HG03460 (cell line): ENCODE measurements around the gene SERPINB2.

Experiments used
- ATAC-seq: cut with Tn5 transposase; IDR thresholded peaks from one replicate; pipeline ENCODE4 v1.9.1; 2021; ENCODE audit not compliant: unreplicated experiment

SERPINB2 gene, protein sequence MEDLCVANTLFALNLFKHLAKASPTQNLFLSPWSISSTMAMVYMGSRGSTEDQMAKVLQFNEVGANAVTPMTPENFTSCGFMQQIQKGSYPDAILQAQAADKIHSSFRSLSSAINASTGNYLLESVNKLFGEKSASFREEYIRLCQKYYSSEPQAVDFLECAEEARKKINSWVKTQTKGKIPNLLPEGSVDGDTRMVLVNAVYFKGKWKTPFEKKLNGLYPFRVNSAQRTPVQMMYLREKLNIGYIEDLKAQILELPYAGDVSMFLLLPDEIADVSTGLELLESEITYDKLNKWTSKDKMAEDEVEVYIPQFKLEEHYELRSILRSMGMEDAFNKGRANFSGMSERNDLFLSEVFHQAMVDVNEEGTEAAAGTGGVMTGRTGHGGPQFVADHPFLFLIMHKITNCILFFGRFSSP

DNA sequence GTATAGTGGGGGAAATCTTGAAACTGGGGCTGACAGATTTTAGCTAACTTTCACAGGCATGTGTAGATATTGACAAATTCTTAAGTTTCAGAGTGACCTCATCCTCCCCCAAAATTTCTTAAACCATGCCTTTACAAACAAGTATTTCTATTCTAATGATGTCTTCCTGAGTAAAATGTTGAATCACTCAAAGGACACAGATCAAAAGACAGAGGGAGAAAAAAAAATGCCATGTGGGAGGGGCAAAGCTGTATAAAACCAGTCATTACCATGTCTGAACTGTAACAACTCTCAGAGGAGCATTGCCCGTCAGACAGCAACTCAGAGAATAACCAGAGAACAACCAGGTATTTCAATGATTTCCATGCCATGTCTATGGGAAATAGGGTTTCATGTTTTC is at the start of gene SERPINB2:
SERPINB2 (plus strand) TSS at position 282 of the 400 bp plus-strand sequence. CDS start 3,740 bp downstream, outside the sequence.
- no peak for ATAC-seq

DNA sequence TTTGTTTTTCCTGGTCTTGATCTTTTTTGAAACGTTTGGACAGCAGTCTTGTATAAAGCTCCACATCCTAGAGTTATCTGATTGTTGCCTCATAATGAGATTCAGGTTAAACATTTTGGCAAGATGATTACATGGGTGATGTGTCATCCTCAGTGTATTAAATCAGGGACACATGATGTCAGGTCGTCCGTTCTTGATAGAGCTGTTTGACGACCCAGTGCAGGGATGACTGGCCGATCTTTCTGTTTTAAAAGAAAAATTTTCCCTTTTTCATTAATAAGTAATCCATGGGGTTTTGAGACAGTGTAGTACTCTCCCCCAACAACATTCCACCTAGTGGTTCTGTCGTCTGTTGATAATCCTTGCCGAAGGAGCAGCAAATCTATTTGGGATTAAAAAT is 44.5 kb upstream of the SERPINB2 start:
- no peak for ATAC-seq

DNA sequence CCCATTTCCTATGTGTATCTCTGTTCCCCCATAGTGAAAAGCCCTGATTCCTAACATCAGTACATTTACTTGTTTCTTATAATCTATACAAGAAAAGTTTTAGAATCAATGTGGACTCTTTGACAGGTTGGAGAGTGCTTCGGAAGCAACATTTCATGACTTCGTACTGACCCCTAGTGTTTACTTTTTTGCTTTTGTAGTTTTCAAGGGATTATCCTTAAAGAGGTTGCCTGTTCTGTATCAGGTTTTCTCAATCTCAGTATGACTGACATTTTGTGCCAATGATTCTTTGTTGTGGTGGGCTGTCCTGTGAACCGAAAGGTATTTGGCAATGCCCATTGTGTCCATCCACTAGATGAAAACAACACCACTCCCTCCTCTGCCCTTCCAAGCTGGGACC is 43.3 kb upstream of the SERPINB2 start:
- peak; percentile 73 for ATAC-seq

DNA sequence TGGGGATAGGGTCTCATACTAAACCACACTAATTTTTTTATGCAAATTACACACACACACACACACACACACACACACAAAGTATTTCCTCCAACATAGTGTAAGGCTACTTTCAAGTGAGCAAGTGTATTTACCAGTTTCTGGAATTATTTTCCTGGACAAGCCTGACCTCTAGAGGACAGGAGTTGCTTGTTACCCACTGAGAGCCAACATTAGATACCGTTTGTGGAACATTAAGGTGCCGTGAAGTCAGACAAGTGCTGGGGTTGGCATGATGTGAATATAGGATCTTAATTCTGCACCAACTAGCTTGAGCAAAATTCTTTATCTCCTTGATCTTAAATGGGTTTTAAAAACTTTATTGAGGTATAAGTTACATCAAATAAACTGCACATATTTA is 39.3 kb upstream of the SERPINB2 start:
- no peak for ATAC-seq

DNA sequence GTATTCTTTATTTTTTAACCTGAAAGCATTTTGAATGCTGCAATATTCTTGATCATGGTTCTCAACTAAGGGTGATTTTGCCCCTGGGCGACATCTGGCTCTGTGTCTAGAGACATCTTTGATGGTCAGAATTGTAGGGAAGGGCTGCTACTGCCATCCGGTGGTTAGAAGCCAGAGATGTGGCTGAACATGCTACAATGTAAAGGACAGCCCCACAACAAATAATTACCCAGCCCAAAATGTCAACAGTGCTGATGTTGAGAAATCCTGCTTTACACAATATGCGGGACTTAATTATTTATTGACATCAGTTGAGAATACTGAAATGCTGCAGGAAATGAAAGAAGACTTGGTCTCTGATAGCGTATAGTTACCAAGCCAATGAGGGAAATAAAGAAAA is 37.5 kb upstream of the SERPINB2 start:
- peak; percentile 83 for ATAC-seq

DNA sequence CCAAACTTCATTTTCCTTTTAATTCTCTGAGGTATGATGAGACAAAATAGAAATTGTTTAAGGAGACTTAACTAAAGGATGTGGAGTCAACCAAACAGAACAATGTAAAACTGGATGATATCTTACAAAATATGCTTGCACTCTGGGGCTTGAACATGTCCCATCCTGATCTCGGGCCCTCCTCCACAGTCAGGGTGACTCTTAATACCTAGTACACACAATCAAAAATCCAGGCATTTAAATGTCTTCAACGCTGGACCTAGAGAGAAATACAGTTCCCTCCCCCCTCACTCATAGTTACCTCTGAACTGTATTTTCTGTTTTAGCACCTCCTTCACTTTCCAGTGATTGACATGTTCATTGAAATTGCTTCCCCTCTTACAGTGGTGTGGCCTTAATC is 36.9 kb upstream of the SERPINB2 start:
- ATAC-seq, result no peak

DNA sequence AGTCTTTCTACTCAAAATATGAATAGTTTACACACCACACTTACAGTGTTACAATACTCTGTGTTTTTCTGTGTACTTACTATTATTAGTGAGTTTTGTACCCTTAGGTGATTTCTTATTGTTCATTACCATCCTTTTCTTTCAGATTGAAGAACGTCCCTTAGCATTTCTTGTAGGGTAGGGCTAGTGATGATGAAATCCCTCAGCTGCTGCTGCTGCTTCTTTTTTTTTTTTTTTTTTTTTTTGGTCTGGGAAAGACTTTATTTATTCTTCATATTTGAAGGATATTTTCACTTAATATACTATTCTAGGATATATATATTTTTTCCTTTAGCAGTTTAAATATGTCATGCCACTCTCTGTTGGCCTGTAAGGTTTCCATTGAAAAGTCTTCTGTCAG is 29.0 kb upstream of the SERPINB2 start:
- ATAC-seq, result no peak

DNA sequence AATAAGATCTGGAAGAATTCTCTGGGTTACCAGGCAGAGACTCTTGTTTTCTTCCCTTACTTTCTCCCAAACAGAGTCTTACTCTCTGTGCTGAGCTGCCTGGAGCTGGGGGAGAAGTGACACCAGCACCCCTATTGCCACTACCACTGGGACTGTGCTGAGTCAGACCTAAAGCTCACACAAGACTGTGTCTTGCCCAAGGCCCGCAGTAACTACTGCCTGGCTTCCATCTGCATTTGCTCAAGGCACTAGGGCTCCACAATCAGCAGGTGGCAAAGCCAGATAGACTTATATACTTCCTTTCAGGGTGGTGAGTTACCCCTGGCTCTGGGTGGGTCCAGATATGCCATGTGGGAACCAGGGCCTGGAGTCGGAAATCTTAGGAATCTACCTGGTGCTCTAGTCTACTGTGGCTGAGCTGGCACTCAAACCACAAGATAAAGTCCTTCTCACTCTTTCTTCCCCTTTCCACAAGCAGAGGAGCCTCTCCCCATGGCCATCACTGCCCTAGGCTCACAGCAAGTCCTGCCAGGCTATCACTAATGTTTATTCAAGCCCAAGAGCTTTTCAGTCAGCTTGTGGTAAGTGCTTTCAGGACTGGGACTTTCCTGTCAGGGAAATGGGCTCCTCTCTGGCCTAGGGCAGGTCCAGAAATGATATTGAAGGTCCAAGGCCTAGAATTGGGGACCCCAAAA is 27.6 kb upstream of the SERPINB2 start:
- no peak for ATAC-seq

DNA sequence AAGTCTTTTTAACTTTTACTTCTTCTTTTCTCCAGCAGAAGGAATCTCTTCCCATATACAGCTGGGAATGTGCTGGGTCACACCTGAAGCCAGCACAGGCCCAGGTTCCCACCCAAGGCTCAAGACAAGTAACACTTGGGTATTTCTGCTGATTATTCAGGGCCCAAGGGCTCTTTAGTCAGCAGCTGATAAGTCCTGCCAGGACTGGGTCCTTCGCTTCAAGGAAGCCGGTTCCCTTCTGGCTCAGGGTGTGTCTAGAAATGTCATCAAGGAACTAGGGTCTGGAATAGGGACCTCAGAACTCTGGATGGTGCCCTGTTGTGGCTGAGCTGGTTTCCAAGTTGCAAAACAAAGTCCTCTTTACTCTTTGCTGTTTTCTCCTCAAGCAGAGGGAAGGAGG is 27.0 kb upstream of the SERPINB2 start:
- ATAC-seq, result no peak

DNA sequence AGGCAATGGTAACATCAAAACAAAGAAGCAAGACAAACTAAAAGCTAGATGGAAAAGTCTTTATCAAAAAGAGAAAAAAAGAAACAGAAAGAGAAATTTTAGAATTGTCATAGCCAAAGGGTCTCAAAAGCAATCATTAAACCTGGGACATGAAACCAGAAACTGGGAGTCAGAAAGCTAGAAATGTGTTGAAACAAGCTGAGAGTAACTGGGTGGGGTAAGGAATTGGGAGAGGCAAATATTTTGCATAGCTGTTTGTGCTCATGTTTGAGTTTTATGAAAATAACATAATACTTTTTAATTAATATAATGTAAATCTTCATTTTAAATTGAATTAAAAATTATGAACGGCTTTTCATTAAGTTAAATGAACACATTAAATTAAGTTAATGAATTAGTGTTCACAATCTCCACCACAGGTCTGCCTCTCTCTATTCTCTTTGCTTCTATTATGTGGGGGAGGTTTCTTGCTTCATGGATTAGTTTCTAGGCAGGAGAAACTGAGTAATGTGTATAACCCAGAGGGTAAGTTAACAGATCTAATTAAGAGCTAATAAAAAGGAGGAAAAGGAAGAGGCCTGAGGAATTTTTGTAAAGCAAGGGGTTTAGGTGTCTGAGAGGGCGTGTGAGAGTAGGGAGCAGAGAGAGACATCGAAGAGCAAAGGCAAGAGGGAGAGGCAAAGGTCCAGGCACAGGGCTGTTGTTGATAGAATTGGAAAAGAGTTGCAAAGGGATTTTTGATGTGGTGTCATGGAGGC is 20.0 kb upstream of the SERPINB2 start:
- no peak for ATAC-seq

DNA sequence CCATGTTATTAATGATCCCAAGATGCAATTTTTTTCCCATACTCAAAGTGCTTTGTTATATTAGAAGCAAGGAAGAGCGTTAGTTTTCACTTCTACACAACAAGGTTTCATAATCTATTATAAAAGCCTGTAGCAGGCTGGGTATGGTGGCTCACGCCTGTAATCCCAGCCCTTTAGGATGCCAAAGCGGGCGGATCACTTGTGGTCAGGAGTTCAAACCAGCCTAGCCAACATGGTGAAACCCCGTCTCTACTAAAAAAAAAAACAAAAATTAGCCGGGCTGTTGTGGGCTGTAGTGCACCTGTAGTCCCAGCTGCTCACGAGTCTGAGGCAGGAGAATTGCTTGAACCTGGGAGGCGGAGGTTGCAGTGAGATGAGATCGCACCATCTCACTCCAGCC is 19.0 kb upstream of the SERPINB2 start:
- no peak for ATAC-seq

DNA sequence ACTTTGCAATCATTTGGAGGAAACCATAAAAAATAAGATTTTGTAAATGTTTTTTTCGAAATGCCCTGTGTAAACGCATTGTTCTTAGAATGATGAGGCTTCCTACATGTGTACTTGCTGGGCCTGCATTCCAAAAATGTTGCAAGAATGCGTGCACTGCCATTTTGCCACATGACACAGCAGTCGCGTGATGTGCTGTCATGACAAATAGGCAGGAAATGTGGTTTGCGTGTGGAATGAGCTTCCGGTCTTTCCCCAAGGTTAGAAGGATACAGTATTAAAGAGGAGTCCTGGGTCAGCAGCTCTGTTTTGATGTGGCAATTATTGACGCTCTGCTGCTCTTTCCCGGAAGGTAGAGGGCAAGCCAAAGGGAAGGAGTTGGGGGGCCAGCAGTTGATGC is 18.1 kb upstream of the SERPINB2 start:
- ATAC-seq, result no peak

DNA sequence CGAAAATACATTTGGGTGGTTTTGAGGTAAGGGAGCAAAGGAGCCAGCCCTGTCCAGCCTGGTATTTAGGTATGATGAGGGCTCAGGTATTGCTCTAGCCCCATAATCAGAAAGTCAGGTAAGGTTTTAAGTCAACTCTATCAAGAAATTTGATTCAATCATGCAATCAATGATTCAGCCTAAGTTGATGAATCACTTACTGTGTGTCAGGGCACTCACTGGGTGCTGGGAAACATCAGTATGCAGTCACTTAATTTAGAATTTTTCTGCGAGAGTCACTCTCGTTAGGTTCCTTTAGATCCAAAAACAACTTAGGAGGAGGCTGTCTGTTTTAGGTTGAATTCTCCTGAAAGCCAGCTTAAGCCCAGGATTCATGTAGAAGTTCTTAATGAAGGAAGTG is 17.7 kb upstream of the SERPINB2 start:
- no peak for ATAC-seq

DNA sequence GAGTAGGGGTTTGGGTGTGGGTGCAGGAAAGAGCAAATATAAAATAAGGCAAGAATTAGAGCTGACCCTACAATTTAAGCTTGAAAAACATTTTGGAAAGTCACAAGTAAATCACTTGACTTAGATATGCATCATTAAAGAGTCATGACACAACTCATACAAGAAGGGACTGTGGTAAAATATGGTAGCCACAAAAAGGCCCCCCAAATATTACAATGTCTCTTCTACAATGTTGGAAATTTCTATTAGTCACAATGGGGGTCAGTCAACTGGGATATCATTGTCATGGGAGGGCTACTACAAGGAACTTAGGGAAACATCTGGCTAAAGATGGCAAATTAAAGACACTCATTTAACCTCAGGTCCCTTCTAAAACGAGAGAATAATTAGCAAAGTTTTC is 15.7 kb upstream of the SERPINB2 start:
- no peak for ATAC-seq

DNA sequence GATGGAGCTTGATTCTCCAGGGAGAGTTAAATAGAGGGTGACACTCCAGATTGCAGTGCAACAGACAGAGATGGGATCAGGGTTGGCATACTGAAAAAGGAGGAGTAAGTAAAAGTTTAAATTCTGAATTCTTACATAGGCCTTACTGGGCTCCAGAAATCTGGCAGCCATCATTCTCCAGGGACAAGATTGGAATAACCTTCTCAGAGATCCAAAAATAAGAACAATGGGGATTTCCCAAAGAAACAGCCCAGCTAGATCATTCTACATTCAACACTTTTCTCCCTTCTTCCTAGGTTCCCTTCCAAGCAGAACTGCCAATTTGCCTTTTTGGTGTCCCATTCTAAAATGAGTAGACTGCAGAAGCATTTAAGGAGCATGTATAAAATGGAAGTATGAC is 14.9 kb upstream of the SERPINB2 start:
- ATAC-seq, result no peak

DNA sequence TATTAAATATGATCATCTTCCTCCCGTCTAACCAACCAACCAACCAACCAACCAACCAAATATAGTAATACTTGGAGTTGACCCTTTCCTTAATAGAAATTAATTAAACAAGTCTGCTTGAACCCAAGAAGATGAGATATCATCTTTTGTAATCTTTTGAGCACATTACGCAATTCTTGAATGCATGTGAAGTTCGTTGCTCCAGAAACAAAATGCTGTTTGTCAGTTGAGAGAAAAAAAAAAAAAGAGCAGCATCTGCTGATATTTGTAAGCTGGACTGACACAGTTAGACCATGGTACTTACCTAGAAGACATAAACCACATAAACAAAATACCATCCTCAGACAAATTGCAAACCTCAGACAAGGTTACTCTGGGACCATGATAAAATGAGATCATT is 9.2 kb upstream of the SERPINB2 start:
- no peak for ATAC-seq

DNA sequence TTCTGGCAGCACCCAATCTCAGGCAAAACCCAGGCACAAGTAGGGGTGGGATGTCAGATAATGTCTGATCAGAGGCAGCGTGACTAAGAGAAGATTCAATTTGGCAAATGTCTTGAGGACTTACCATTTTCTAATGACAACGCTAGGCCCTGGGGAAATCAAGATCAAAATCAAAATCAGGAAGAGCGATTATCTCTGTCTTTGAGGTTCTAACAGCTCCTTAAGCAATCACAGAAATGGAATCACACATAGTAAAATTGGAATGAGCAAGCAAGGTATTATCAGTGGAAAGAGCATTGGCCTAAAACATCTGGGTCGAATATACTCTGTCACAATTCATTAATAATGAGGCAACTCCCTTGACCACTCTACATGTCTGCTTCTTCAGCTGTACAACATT is 8.6 kb upstream of the SERPINB2 start:
- ATAC-seq, result no peak

DNA sequence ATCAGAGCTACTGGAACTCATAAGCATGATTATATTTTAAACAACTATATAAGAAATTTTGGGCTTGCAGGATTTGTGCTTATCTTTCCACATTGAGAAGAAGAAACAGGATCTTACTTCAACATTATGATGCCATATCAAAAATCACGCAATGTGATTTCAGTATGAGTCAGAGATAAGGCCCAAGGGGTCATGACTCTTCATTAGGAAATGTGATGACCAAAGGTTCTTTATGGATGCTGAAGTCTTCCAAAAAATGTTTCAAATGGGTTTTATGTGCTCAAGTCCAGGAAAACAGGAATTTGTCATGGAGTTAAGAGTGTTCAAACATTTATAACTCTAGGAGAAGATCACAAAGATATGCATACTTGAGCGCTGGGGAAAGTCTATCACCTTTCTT is 7.8 kb upstream of the SERPINB2 start:
- ATAC-seq, result no peak

DNA sequence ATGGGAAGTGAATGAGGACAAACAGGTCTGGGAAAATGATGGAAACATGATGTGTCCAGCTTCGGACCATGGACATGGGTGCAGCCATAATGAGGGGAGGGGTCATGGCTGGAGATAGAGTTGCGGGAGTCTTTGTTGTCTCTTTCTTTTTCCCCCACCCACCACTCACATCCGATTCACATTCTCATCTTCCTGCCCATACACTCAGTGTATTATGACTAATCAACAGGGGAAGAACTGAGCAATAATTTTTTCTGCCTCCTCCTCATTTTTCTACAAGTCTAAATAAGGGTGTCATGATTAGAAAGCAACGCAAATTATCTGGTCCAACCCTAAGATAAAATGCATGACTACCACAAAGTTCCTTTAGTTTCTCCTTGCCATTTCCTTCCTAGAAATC is 5.7 kb upstream of the SERPINB2 start:
- no peak for ATAC-seq

DNA sequence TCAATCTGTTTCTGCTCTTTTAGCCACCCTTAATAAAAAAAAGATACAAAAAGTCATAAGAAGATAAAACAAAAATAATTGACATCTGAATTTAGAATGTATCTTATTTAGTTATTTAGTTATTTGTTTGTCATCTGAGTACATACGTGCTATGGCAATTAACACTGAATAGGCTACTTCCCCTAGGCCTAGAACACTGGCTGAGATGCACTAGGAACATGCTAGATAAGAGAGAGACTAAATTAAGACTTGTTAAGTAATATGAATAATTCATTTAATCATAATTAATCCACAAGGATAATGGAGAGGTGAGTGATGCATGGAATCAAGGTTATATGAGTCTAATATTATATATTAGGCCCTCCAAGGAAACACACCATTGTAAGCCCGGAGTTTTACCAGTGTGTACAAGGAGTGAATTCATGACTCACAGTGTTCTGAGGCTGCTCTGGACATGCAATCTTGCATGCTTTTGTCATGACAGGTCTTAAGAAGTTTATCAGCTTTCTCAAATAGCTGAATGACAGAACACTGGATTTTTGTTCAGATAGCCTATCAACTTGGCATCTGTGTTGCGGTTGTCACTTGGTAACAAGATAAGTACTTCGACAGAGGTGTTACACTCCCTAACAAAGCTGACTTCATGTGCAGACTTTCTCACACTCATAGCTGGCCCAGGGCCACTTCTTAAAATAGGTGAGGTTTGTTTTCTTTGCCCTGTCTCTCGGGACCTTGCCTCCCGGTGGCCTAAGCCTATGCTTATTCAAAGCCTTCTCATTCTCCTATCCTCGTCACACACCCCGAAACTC is 5.0 kb upstream of the SERPINB2 start:
- ATAC-seq, result no peak

DNA sequence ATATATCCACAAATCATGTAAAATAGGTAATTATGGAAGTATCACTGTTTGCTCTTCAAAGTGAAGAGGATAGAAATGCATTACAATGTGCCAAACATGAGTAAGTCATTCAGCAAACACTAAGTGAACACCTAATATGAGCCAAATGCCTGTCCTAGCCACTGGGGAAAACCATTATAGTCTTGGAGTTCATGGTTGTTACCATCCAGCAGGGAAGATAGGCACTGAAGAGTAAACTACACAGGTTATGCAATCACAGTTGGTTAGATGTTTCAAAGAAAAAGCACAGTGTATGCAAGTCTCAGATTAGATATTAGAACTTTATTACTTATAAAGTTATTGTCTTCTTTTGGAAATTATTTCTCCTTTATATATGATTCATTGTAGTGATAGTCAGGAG is 3.9 kb upstream of the SERPINB2 start:
- no peak for ATAC-seq
